Fibroblast of lung (primary cell): ENCODE results near the gene SELENOW. TPM values are rescaled to one million over a fixed set of nuclear protein-coding genes. Genes with fewer than 3 reads are reported as not detected.
A peak's percentile ranks its signal among the peaks of the same experiment; 100 is the strongest.

ENCODE experiments used
- DNase-seq, 2 donors: peaks; one replicate each; pipeline versions ENCODE4 v3.0.0 to v3.0.0-alpha.2; 2010; ENCODE audit warnings: low read depth in 2 of 2
- H2AFZ ChIP-seq: 2 replicates; pipeline ENCODE4 v1.5.1; 2012; ENCODE audit warnings: low read length, control low read depth, inconsistent platforms
- H3K27ac ChIP-seq: 2 replicates; pipeline ENCODE4 v1.5.1; 2011; ENCODE audit warnings: low read length, control low read depth; ENCODE audit not compliant: insufficient read depth
- H3K27me3 ChIP-seq: 2 replicates; pipeline ENCODE4 v1.5.1; 2011; ENCODE audit warnings: mild to moderate bottlenecking, low read length; ENCODE audit not compliant: control insufficient read depth, insufficient read depth
- H3K36me3 ChIP-seq: 2 replicates; pipeline ENCODE4 v1.5.1; 2011; ENCODE audit warnings: low read length; ENCODE audit not compliant: control insufficient read depth, insufficient read depth
- H3K4me1 ChIP-seq: 2 replicates; pipeline ENCODE4 v1.5.1; 2011; ENCODE audit warnings: low read length; ENCODE audit not compliant: control insufficient read depth, insufficient read depth; ENCODE audit errors: extremely low read depth
- H3K4me2 ChIP-seq: 2 replicates; pipeline ENCODE4 v1.5.1; 2011; ENCODE audit warnings: low read length, control low read depth; ENCODE audit not compliant: insufficient read depth; ENCODE audit errors: extremely low read depth
- H3K4me3 ChIP-seq, 4 experiments: fragments of 200-600 bp in 1 of 4; sonication (generic) in 1 of 4; replicated peaks in 1 of 4; 2 replicates each; pipeline ENCODE4 v1.5.1; 2011 to 2016; ENCODE audit warnings: low read length in 4 of 4, low read depth in 3 of 4, mild to moderate bottlenecking in 3 of 4, control low read depth in 2 of 4, inconsistent platforms in 1 of 4, mixed read lengths in 1 of 4; ENCODE audit not compliant: insufficient read depth in 1 of 4; ENCODE audit errors: control extremely low read depth in 1 of 4
- H3K79me2 ChIP-seq: 2 replicates; pipeline ENCODE4 v1.5.1; 2012; ENCODE audit warnings: mild to moderate bottlenecking, low read length, inconsistent platforms; ENCODE audit not compliant: control insufficient read depth, insufficient read depth
- H3K9ac ChIP-seq: 2 replicates; pipeline ENCODE4 v1.5.1; 2011; ENCODE audit warnings: mild to moderate bottlenecking, low read length, control low read depth; ENCODE audit not compliant: insufficient read depth
- H3K9me3 ChIP-seq: 2 replicates; pipeline ENCODE4 v1.5.1; 2012; ENCODE audit warnings: low read depth, low read length; ENCODE audit not compliant: control insufficient read depth, insufficient read depth
- H4K20me1 ChIP-seq: 2 replicates; pipeline ENCODE4 v1.5.1; 2011; ENCODE audit warnings: low read length; ENCODE audit not compliant: control insufficient read depth, insufficient read depth; ENCODE audit errors: extremely low read depth
- EZH2 ChIP-seq: IDR thresholded peaks from 2 replicates; pipeline ENCODE4 v1.5.1; 2012; ENCODE audit warnings: low read length, control low read depth, mild to moderate bottlenecking; ENCODE audit errors: missing control alignments
- polyA plus RNA-seq, 2 donors: library from polyadenylated mRNA; depleted of rRNA in 1 of 2; stranded (reverse) in 1 of 2; unstranded in 1 of 2; fragments of >200 nt; gene quantifications; 2 replicates each; pipeline ENCODE4 v1.2.1, GENCODE V29; 2011 to 2012; ENCODE audit warnings: missing spikeins in 1 of 2
- total RNA-seq: library from RNA; depleted of rRNA; stranded (reverse); fragments of >200 nt; gene quantifications from 2 replicates; pipeline ENCODE4 v1.2.1, GENCODE V29; 2014
- TF ChIP-seq, protein P1 (sequence below), 2 donors: IDR thresholded peaks in 1 of 2; conservative IDR thresholded peaks in 1 of 2; 1 replicate in 1 of 2; 2 replicates in 1 of 2; pipeline ENCODE4 v1.5.1; 2011 to 2012; ENCODE audit warnings: low read length in 2 of 2, control low read depth in 1 of 2, inconsistent platforms in 1 of 2, low read depth in 1 of 2, mild to moderate bottlenecking in 1 of 2

The SELENOW gene
- total and polyA plus RNA-seq, 2 donors (not counting 1 experiment from before 2014, with no cell fraction given), result 155 to 250 TPM

DNA sequence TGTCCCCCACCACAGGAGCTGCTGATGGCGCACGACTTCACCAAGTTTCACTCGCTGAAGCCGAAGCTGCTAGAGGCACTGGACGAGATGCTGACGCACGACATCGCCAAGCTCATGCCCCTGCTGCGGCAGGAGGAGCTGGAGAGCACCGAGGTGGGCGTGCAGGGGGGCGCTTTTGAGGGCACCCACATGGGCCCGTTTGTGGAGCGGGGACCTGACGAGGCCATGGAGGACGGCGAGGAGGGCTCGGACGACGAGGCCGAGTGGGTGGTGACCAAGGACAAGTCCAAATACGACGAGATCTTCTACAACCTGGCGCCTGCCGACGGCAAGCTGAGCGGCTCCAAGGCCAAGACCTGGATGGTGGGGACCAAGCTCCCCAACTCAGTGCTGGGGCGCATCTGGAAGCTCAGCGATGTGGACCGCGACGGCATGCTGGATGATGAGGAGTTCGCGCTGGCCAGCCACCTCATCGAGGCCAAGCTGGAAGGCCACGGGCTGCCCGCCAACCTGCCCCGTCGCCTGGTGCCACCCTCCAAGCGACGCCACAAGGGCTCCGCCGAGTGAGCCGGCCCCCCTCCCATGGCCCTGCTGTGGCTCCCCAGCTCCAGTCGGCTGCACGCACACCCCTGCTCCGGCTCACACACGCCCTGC lies 37.5 kb upstream of the SELENOW start:
- no peaks in the 10 kb centered on the region for H4K20me1 ChIP-seq
- peaks cover 17% of the 10 kb centered on the region for H3K4me1 ChIP-seq
- H3K9me3 ChIP-seq, result no peaks in the 10 kb centered on the region
- H3K36me3 ChIP-seq, result peaks cover 23% of the 10 kb centered on the region
- H2AFZ ChIP-seq, result no peak overlapping the region
- H3K27me3 ChIP-seq, result no peaks in the 10 kb centered on the region
- TF ChIP-seq, protein P1, sequence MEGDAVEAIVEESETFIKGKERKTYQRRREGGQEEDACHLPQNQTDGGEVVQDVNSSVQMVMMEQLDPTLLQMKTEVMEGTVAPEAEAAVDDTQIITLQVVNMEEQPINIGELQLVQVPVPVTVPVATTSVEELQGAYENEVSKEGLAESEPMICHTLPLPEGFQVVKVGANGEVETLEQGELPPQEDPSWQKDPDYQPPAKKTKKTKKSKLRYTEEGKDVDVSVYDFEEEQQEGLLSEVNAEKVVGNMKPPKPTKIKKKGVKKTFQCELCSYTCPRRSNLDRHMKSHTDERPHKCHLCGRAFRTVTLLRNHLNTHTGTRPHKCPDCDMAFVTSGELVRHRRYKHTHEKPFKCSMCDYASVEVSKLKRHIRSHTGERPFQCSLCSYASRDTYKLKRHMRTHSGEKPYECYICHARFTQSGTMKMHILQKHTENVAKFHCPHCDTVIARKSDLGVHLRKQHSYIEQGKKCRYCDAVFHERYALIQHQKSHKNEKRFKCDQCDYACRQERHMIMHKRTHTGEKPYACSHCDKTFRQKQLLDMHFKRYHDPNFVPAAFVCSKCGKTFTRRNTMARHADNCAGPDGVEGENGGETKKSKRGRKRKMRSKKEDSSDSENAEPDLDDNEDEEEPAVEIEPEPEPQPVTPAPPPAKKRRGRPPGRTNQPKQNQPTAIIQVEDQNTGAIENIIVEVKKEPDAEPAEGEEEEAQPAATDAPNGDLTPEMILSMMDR (conservative IDR thresholded peaks at IDR 0.05 in 1 of 2, IDR thresholded peaks at IDR 0.05 in 1 of 2; ENCODE audit: low read depth in 1 of 2, low read length in 2 of 2), result no peak
- TF ChIP-seq EZH2, result no peak
- H3K79me2 ChIP-seq, result peaks cover 9% of the 10 kb centered on the region
- H3K27ac ChIP-seq, result peak overlapping the region; percentile 50
- no peak overlapping the region for H3K4me2 ChIP-seq
- no peak overlapping the region for H3K4me3 ChIP-seq
- no peak for DNase-seq
- H3K9ac ChIP-seq, result no peak overlapping the region

DNA sequence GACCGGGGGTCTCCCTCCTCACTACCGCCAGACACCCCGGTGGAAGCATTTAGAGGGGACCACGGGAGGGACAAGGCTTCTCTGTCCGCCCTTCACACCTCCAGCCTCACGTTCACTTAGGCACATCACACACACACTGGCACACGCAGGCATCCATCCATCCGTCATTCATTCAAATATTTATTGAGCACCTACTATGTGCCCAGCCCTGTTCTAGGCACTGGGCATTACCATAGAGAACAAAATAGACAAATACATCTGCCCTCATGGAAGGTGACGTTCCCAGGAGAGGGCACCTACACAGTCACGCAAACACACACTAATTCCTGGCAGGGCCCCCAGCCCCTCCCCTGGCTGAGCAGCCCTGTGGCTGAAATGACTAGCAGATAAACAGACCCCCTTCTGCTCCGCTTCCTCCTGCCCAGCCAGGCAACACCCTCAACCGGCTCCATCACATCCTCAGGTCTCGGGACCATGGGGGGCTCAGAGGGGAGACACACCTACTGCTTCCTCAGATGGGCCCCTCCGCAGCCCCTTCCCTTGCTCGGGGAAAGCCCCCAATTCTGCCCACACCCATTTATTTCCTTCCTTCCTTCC lies 36.9 kb upstream of the SELENOW start:
- peak overlapping the region; percentile 50 for H3K27ac ChIP-seq
- DNase-seq, result no peak
- H3K4me3 ChIP-seq, result no peak overlapping the region
- H3K9me3 ChIP-seq, result no peaks in the 10 kb centered on the region
- no peak overlapping the region for H3K4me2 ChIP-seq
- peaks cover 16% of the 10 kb centered on the region for H3K79me2 ChIP-seq
- peaks cover 18% of the 10 kb centered on the region for H3K4me1 ChIP-seq
- no peak overlapping the region for H3K9ac ChIP-seq
- no peak for TF ChIP-seq EZH2
- TF ChIP-seq, protein P1 (conservative IDR thresholded peaks at IDR 0.05 in 1 of 2, IDR thresholded peaks at IDR 0.05 in 1 of 2; ENCODE audit: low read depth in 1 of 2, low read length in 2 of 2), result no peak
- H3K36me3 ChIP-seq, result peaks cover 19% of the 10 kb centered on the region
- H4K20me1 ChIP-seq, result no peaks in the 10 kb centered on the region
- no peak overlapping the region for H2AFZ ChIP-seq
- H3K27me3 ChIP-seq, result no peaks in the 10 kb centered on the region

GRCh38 chr19:47742634-47743033 lies 35.9 kb upstream of the SELENOW start:
- peak overlapping the region; percentile 82 for H3K27ac ChIP-seq
- H3K4me1 ChIP-seq, result peaks cover 19% of the 10 kb centered on the region
- no peaks in the 10 kb centered on the region for H4K20me1 ChIP-seq
- H3K9ac ChIP-seq, result peak overlapping the region; percentile 34
- H3K27me3 ChIP-seq, result no peaks in the 10 kb centered on the region
- peaks cover 20% of the 10 kb centered on the region for H3K36me3 ChIP-seq
- no peak overlapping the region for H3K4me2 ChIP-seq
- H3K79me2 ChIP-seq, result peaks cover 21% of the 10 kb centered on the region
- no peaks in the 10 kb centered on the region for H3K9me3 ChIP-seq
- peak in 1 of 2 donors; percentile 57 for DNase-seq
- no peak overlapping the region for H2AFZ ChIP-seq
- peak overlapping the region in 1 of 4 experiments; percentile 21 for H3K4me3 ChIP-seq
- TF ChIP-seq, protein P1 (conservative IDR thresholded peaks at IDR 0.05 in 1 of 2, IDR thresholded peaks at IDR 0.05 in 1 of 2; ENCODE audit: low read depth in 1 of 2, low read length in 2 of 2), result no peak
- TF ChIP-seq EZH2, result no peak
